Measurements from ENCODE around the gene DNAJB13. TPM values are rescaled to one million over a fixed set of nuclear protein-coding genes. Genes with fewer than 3 reads are reported as not detected.

DNAJB13 gene
- total RNA-seq, 1 experiment from 2014 or later = not detected

GRCh38 chr11:74010306-74011300, 59.8 kb downstream of the DNAJB13 start:
- H3K4me1 Mint-ChIP-seq = peaks cover 11 to 23% of the 10 kb centered on the region in 2 experiments
- H3K14ac ChIP-seq (ENCODE audit: insufficient read depth, low read length) = no peak overlapping the region
- no peaks in the 10 kb centered on the region for H3K23me2 ChIP-seq (ENCODE audit: insufficient read length, low read depth, low read length, poor library complexity, severe bottlenecking)
- no peaks in the 10 kb centered on the region for H3K79me2 ChIP-seq (ENCODE audit: insufficient read depth, low read length)
- no peak overlapping the region for H2BK20ac ChIP-seq (ENCODE audit: low read depth, low read length, poor library complexity, severe bottlenecking)
- H4K5ac ChIP-seq (ENCODE audit: insufficient read length, low read depth, low read length) = no peak overlapping the region
- H3K18ac ChIP-seq (ENCODE audit: insufficient read length, low read depth, low read length) = no peak overlapping the region
- no peak overlapping the region for H2BK5ac ChIP-seq (ENCODE audit: insufficient read length, low read length)
- H2BK120ac ChIP-seq (ENCODE audit: low read depth, low read length, poor library complexity, severe bottlenecking) = no peak overlapping the region
- no peaks in the 10 kb centered on the region for H3K9me3 Mint-ChIP-seq
- no peaks in the 10 kb centered on the region for H3K4me1 ChIP-seq (ENCODE audit: insufficient read depth, low read length)
- H3K79me1 ChIP-seq (ENCODE audit: insufficient read depth, low read depth, low read length, poor library complexity, severe bottlenecking) = no peaks in the 10 kb centered on the region
- H3K36me3 Mint-ChIP-seq (ENCODE audit: insufficient read depth in 1 of 3, low read depth in 3 of 3) = peaks cover 0 to 3% (median 2%) of the 10 kb centered on the region in 3 experiments; a peak in 2 of 7 replicates
- peak overlapping the region in 2 of 3 experiments; percentile 46 to 52; a peak in 3 of 7 replicates for H3K27ac Mint-ChIP-seq
- no CpG with 5 or more reads among the region's 9 CpGs for WGBS (ENCODE audit: extremely low coverage, insufficient read length, low lambda C conversion rate)
- no peak overlapping the region for H2BK12ac ChIP-seq (ENCODE audit: insufficient read length, low read depth, low read length)
- TF ChIP-seq, protein P1, sequence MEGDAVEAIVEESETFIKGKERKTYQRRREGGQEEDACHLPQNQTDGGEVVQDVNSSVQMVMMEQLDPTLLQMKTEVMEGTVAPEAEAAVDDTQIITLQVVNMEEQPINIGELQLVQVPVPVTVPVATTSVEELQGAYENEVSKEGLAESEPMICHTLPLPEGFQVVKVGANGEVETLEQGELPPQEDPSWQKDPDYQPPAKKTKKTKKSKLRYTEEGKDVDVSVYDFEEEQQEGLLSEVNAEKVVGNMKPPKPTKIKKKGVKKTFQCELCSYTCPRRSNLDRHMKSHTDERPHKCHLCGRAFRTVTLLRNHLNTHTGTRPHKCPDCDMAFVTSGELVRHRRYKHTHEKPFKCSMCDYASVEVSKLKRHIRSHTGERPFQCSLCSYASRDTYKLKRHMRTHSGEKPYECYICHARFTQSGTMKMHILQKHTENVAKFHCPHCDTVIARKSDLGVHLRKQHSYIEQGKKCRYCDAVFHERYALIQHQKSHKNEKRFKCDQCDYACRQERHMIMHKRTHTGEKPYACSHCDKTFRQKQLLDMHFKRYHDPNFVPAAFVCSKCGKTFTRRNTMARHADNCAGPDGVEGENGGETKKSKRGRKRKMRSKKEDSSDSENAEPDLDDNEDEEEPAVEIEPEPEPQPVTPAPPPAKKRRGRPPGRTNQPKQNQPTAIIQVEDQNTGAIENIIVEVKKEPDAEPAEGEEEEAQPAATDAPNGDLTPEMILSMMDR (conservative IDR thresholded peaks at IDR 0.05) = no peak
- no peaks in the 10 kb centered on the region for H3K9me3 ChIP-seq (ENCODE audit: control insufficient read depth, low read depth, low read length)
- H3K56ac ChIP-seq (ENCODE audit: insufficient read length, low read depth, low read length) = no peak overlapping the region
- no peak overlapping the region for H4K8ac ChIP-seq (replicated peaks; ENCODE audit: insufficient read length, low read depth, low read length)
- no peak overlapping the region for H3K4me2 ChIP-seq (ENCODE audit: insufficient read depth, insufficient read length, low read length)
- no peak overlapping the region for H4K91ac ChIP-seq (ENCODE audit: insufficient read length, low read depth, low read length)
- H3K27me3 Mint-ChIP-seq (ENCODE audit: low read depth) = no peaks in the 10 kb centered on the region; the same call in 1 of the 2 replicates
- no peak overlapping the region for H2AFZ ChIP-seq (ENCODE audit: low read length)
- H3K9ac ChIP-seq (ENCODE audit: extremely low read depth, insufficient read length, low read length) = no peak overlapping the region
- H3T11ph ChIP-seq (ENCODE audit: low read length) = no peak overlapping the region
- no peak overlapping the region for H3K27ac ChIP-seq (ENCODE audit: insufficient read length, low read depth, low read length)
- H3K27me3 ChIP-seq (ENCODE audit: insufficient read depth, low read length) = no peaks in the 10 kb centered on the region
- DNase-seq = no peak
- no peak overlapping the region for H3K23ac ChIP-seq (ENCODE audit: insufficient read length, low read depth, low read length)
- no peak overlapping the region for H3K4ac ChIP-seq (ENCODE audit: low read depth, low read length)
- H2AK5ac ChIP-seq (ENCODE audit: insufficient read length, low read length) = no peak overlapping the region
- no peak overlapping the region for H2BK15ac ChIP-seq (ENCODE audit: low read depth, low read length)
- no peak overlapping the region for H3K4me3 Mint-ChIP-seq
- H4K20me1 ChIP-seq (ENCODE audit: control insufficient read depth, insufficient read depth, insufficient read length) = no peaks in the 10 kb centered on the region

Measured in H9 (cell line).